Measurements from ENCODE around the gene ADPRS.

GRCh38 chr1:36123356-36123755, 34.7 kb downstream of the ADPRS start:
- TF ChIP-seq EP300 (IDR thresholded peaks at IDR 0.05) (no peak), POLR2A (IDR thresholded peaks at IDR 0.05) (no peak)
